ENCODE measurements around the gene RAD51C. TPM values are rescaled to one million over a fixed set of nuclear protein-coding genes. Genes with fewer than 3 reads are reported as not detected.

Gene RAD51C
- total and polyA plus RNA-seq, 9 of the 15 experiments (the other 6 are each of a cell fraction or from before 2014, with no cell fraction given), result 93.9 to 341 (median 135) TPM

- TF ChIP-seq TSHZ1 (CRISPR knock-in tag; IDR thresholded peaks at IDR 0.05) (peak; percentile 67; the same call in 1 of the 2 replicates), C11orf30 (IDR thresholded peaks at IDR 0.05; ENCODE audit: low read depth) (no peak), ETV5 (CRISPR knock-in tag; IDR thresholded peaks at IDR 0.05; ENCODE audit: low read depth) (peak; percentile 49), IRF9 (tag; IDR thresholded peaks at IDR 0.05) (no peak), ZNF561 (CRISPR knock-in tag; conservative IDR thresholded peaks at IDR 0.05) (peak; percentile 97), ZNF277 (CRISPR knock-in tag; IDR thresholded peaks at IDR 0.05; ENCODE audit: borderline replicate concordance) (no peak), PCBP2 (IDR thresholded peaks at IDR 0.05; ENCODE audit: low read depth, low read length, poor library complexity, severe bottlenecking) (peak; percentile 3), MIER1 (IDR thresholded peaks at IDR 0.05; ENCODE audit: low read depth) (peak; percentile 24; the same call in 1 of the 2 replicates), CTCF (IDR thresholded peaks at IDR 0.05 in 2 of 3, conservative IDR thresholded peaks at IDR 0.05 in 1 of 3; ENCODE audit: insufficient read depth in 2 of 3, low read depth in 1 of 3, low read length in 3 of 3) (peak in 2 of 3 experiments; percentile 17 to 18; a peak in 2 of 6 replicates), FIP1L1 (IDR thresholded peaks at IDR 0.05; ENCODE audit: low read depth, low read length, poor library complexity, severe bottlenecking) (peak; percentile 91), POLR2AphosphoS5 (IDR thresholded peaks at IDR 0.05; ENCODE audit: control insufficient read depth, insufficient read depth, low read depth, low read length) (peak; percentile 100), ZNF583 (CRISPR knock-in tag; IDR thresholded peaks at IDR 0.05) (peak; percentile 93), ZHX1 (conservative IDR thresholded peaks at IDR 0.05; ENCODE audit: low read length) (peak; percentile 97), GABPB1 (CRISPR knock-in tag; IDR thresholded peaks at IDR 0.05) (peak; percentile 87), PTBP1 (IDR thresholded peaks at IDR 0.05; ENCODE audit: low read depth, low read length) (peak; percentile 99)
Observed at GRCh38 chr17:58658804-58659713, 33.3 kb upstream of the RAD51C start (continued).

Data from K562 (cell line).